ENCODE measurements around the gene KIAA0513.

KIAA0513 gene

GRCh38 chr16:85004587-85005205, 22.9 kb upstream of the KIAA0513 start:
- no peak for FAIRE-seq

GRCh38 chr16:85005285-85006069, 22.1 kb upstream of the KIAA0513 start:
- no peak for FAIRE-seq

DNA sequence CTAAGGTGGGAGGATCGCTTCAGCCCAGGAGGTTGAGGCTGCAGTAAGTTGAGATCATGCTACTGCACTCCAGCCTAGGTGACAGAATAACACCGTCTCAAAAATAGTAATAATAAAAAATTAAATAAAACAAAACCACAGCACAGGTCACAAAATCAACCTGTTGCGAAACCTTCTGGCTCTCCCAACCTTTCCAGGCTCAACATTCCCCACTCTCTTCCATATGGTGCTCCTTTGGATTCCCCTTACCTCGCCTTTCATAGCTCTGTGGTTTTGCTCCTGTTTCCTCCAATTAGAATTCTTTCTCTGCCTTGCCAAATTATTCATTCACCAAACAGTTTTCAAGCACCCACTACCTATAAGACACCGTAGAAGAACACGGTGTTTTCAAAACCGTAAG, 21.0 kb upstream of the KIAA0513 start:
- FAIRE-seq = no peak

GRCh38 chr16:85007496-85008214, 19.9 kb upstream of the KIAA0513 start:
- FAIRE-seq = no peak

DNA sequence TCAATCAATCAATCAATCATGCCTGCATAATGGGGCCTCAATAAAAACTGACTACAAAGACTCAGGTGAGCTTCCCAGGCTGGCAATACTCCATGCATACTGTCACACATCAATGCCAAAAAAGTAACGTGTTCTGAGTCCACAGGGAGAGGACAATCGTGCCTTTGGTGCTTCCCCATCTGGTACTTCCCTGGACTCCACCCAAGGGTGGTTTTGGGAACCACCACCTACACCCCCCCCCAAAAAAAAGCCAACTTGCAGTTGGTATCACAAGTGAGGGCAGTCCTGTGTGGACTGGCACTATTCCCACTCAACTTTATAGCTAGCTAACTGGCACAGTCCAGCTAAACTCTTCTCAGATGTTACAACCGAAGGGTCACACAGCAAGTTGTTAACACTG, 19.3 kb upstream of the KIAA0513 start:
- no peak for FAIRE-seq

DNA sequence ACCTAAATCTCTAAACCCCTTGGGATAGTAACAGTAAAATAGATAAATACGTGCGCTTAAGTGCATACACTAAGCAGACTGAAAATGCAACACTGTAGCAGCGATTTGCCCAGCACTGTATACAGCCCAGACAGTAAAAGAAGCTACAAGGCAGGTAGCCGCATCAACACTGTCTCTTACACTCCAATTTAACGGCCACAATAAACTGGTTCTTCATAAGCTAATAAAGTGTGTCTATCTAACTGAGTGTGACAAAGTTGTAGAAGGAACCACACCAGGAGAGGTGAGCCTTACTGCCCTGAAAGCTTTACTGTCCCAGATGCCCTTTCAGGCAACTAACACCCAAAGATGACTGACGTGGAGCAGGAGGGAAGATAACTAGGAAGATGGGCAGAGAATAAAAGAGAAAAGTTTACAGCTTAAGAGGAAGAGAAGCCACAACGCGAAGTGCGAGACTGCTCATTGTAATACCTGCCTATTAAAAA, 17.1 kb upstream of the KIAA0513 start:
- no peak for FAIRE-seq

GRCh38 chr16:85010931-85011845, 16.4 kb upstream of the KIAA0513 start, which contains the start of gene ZDHHC7:
TSS of gene ZDHHC7 (minus strand) at chr16:85011535. CDS start at chr16:84990618, 20,917 bp downstream.
- FAIRE-seq = no peak

DNA sequence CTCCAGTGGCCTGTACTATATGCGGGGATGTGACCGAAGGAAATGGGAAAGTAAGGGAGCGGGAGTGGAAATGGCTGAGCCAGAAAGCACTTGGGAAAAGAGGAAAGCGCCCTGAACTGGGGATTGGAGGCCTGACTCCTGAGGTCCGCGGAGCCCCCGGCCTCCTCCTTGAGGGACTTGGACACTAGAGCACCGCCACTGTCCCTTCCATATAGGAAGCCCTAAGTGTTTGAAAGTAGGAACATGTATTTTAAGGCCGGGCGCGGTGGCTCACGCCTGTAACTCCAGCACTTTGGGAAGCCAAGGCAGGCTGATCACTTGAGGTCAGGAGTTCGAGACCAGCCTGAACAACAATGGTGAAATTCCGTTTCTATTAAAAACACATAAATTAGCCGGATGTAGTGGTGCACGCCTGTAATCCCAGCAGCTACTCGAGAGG, 15.7 kb upstream of the KIAA0513 start:
- FAIRE-seq = no peak

GRCh38 chr16:85014311-85014710, 13.3 kb upstream of the KIAA0513 start:
- FAIRE-seq = no peak

DNA sequence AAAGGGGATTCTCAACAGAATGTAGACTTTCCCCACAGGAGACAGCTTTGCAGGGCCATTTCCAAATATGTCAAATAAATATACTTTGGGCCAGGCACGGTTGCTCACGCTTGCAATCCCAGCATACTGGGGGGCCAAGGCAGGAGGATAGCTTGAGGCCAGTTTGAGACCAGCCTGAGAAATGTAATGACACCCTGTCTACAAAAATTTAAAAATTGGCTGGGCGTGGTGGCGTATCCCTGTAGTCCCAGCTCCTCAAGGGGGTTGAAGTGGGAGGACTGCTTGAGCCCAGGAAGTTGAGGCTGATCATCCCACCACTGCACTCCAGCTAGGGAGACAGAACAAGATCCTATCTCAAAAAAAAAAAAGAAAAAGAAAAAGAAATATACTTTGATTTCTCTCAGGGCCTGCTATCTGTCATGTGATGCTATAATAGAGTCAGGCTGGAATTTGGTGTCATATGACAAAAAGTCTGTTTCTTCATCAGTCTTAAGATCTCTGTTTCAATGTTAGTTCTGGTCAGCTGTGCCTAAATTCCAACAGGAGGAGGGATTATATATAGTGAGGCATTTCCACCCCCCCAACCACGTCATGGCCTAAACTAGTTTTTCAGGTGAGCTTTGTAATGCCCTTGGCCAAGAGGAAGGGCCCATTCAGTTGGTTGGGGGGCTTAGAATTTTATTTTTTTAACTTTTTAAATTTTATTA, 12.0 kb upstream of the KIAA0513 start:
- no peak for FAIRE-seq

DNA sequence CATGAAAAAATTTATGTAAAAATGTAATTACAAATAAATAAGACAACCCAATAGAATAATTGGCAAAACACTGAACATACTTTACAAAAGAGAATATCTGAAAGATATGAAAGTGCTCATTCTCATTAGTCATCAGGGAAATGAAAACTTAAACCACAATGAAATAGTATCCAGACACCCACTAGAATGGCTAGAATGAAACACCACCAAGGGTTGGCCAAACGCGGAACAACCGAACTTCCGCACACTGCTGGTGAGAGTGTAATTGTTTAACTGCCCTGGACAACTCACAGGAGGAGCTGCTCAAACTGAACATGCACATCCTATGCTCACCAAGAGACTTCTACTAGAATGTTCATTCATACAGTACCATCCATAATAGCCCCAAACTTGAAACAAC, 10.4 kb upstream of the KIAA0513 start:
- FAIRE-seq = no peak

DNA sequence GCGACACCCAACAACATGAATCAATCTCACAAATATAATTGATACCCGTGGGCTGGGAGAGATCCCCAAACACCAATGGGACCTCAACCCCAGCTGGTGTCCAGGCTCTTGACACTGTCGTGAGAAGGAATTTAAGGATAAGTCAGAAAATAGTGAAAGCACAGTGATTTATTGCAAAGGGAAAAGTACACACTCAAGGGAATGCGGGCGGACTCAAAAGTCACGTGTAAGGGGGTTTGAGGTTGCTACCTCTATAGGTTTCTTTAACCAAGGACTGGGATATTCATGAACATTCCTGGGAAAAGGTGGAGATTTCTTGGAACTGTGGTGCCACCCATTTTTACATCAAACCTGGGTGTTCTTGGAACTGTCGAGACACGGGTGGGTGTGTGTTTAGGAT, 10.0 kb upstream of the KIAA0513 start:
- no peak for FAIRE-seq

DNA sequence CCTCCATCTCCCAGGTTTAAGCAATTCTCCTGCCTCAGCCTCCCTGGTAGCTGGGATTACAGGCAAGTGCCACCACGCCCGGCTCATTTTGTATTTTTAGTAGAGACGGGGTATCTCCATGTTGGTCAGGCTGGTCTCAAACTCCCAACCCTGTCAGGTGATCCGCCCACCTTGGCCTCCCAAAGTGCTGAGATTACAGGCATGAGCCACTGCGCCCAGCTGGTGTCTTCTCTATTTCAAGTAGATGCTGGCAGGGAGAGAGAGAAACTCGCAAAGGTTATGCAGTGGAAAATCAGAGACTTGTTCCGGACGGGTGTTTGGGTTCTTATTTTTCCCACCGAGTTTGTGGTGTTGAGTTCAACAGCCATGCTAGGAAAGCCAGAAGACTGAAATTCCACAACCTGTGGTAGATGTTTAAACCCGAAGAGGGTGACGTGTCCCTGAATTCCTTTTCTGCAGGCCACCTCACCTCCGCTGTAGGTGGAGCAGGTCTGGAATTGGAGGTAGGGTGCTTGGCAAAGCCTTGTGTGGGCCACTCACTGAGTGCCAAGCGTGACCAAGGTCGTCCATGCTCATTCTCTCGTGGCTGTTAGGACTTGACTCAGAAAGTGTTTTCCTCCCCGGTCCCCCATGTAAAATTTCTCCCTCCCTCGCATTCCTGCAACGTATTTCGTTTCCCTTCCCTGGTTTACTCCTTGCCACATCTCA, 8.9 kb upstream of the KIAA0513 start:
- FAIRE-seq = no peak

- FAIRE-seq = no peak
Measured at GRCh38 chr16:85019659-85020245, 7.8 kb upstream of the KIAA0513 start.

GRCh38 chr16:85025781-85026653, 1.6 kb upstream of the KIAA0513 start:
- FAIRE-seq = no peak

GRCh38 chr16:85026703-85027102, 892 bp upstream of the KIAA0513 start:
- no peak for FAIRE-seq

DNA sequence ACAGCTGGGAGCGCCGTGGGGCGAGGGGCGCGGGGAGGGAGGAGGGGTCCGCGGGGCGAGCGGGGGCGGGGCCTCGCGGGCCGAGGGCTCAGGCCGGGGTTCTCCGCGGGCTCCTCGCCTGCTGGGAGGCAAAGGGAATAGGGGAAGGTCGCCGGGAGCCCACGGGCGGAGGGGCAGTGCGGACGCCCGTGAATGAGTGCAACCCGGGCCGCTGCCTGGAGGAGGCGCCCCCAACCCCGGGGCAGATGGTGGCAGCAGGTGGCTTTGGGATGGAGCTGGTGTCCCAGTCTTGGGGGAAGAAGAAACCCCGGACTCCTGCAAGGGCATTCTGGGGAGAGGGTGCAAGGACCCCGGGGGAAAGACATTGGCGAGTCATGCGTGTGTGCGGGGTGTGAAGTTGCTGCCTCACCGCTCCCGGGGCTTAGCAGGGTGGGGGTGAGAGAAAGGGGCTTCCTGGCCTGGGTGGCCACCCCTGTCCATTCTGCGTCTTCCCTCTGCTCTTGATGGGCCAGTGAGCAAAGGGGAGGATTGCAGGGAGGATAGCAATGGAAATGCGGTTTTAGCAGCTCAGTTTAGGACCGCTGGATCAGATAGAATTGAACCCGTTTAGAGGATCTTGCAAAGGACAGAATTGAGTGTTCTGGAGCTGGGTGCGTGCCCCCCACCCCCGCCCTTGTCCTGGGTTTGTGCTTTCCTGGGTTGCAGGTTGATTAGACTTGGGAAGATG, 526 bp downstream of the KIAA0513 start:
- no peak for FAIRE-seq

- no peak for FAIRE-seq
Measured at GRCh38 chr16:85028685-85029407, 1.3 kb downstream of the KIAA0513 start.
